Uterus (tissue), 4 donors: ENCODE results near the gene ATP9B. TPM values are rescaled to one million over a fixed set of nuclear protein-coding genes. Genes with fewer than 3 reads are reported as not detected.

Experiments
- DNase-seq, 2 donors: peaks; one replicate each; pipeline ENCODE4 v3.0.0-alpha.2; 2019 to 2020
- H3K27ac ChIP-seq, 2 donors: fragments of 200-600 bp; sonication (generic); 1 replicate in 1 of 2; 2 replicates in 1 of 2; pipeline ENCODE4 v1.5.1; 2016 to 2018
- H3K27me3 ChIP-seq, 2 donors: fragments of 200-600 bp; sonication (generic); one replicate each; pipeline ENCODE4 v1.5.1; 2018 to 2019; ENCODE audit warnings: control low read depth in 1 of 2
- H3K36me3 ChIP-seq, 2 donors: fragments of 200-600 bp; sonication (generic); one replicate each; pipeline ENCODE4 v1.5.1; 2019; ENCODE audit warnings: control low read depth in 1 of 2
- H3K4me1 ChIP-seq, 2 donors: fragments of 200-600 bp; sonication (generic); one replicate each; pipeline ENCODE4 v1.5.1; 2018 to 2019; ENCODE audit warnings: control low read depth in 1 of 2
- H3K4me3 ChIP-seq, 2 donors: fragments of 200-600 bp; sonication (generic); 1 replicate in 1 of 2; 2 replicates in 1 of 2; pipeline ENCODE4 v1.5.1; 2018 to 2019; ENCODE audit warnings: mild to moderate bottlenecking in 1 of 2
- H3K9me3 ChIP-seq, 2 donors: fragments of 200-600 bp; sonication (generic); one replicate each; pipeline ENCODE4 v1.5.1; 2019; ENCODE audit warnings: control low read depth in 1 of 2
- CTCF ChIP-seq, 4 experiments: fragments of 200-600 bp in 2 of 4; fragments of 450-650 bp in 2 of 4; sonication (generic) in 2 of 4; IDR thresholded peaks; one replicate each; pipeline ENCODE4 v1.5.1; 2016 to 2019; ENCODE audit warnings: antibody characterized with exemption in 4 of 4, mild to moderate bottlenecking in 2 of 4, moderate library complexity in 1 of 4
- POLR2A ChIP-seq, 2 donors: fragments of 450-650 bp; IDR thresholded peaks; one replicate each; pipeline ENCODE4 v1.6.1; 2016; ENCODE audit warnings: antibody characterized with exemption in 2 of 2, mild to moderate bottlenecking in 1 of 2, moderate library complexity in 1 of 2
- intact Hi-C: fragments of 100-400 bp; cut with DNase I; formaldehyde crosslinking; loops from one replicate; pipeline ENCODE4 v1.15.1; 2023; ENCODE audit warnings: low total_unique reads
- total RNA-seq, 4 donors: library from RNA; depleted of rRNA in 3 of 4; stranded (reverse); fragments of >200 nt in 3 of 4; gene quantifications; one replicate each; pipeline versions ENCODE4 v1.1.0 to v1.2.4, GENCODE V29; 2014 to 2023
- donor health status: DM: yes; HTN: yes; CAD: no.

The ATP9B gene
- total RNA-seq, 4 donors from 2014 or later: 18.2 to 111 (median 70.3) TPM

GRCh38 chr18:79064228-79064627 lies 5.0 kb upstream of the ATP9B start:
- no peak for DNase-seq
- H3K27me3 ChIP-seq: no peaks in the 10 kb centered on the region
- no peak overlapping the region for H3K4me3 ChIP-seq
- H3K27ac ChIP-seq: no peak overlapping the region
- H3K4me1 ChIP-seq: no peaks in the 10 kb centered on the region
- intact Hi-C loops: no loop called here
- no peaks in the 10 kb centered on the region for H3K36me3 ChIP-seq
- no peak for TF ChIP-seq CTCF (IDR thresholded peaks at IDR 0.05)
- TF ChIP-seq POLR2A (IDR thresholded peaks at IDR 0.05): no peak
- H3K9me3 ChIP-seq: no peaks in the 10 kb centered on the region

GRCh38 chr18:79065802-79066201 lies 3.4 kb upstream of the ATP9B start:
- no peaks in the 10 kb centered on the region for H3K4me1 ChIP-seq
- no peaks in the 10 kb centered on the region for H3K27me3 ChIP-seq
- DNase-seq: no peak
- no peak overlapping the region for H3K27ac ChIP-seq
- no peak overlapping the region for H3K4me3 ChIP-seq
- no peaks in the 10 kb centered on the region for H3K9me3 ChIP-seq
- no peaks in the 10 kb centered on the region for H3K36me3 ChIP-seq
- TF ChIP-seq CTCF (IDR thresholded peaks at IDR 0.05) (no peak), POLR2A (IDR thresholded peaks at IDR 0.05) (no peak)
- intact Hi-C loops: no loop called here

- DNase-seq: no peak
- H3K27ac ChIP-seq: no peak overlapping the region
- no peaks in the 10 kb centered on the region for H3K27me3 ChIP-seq
- TF ChIP-seq CTCF (IDR thresholded peaks at IDR 0.05): no peak
- TF ChIP-seq POLR2A (IDR thresholded peaks at IDR 0.05): no peak
- intact Hi-C loops: no loop called here
- H3K4me3 ChIP-seq: no peak overlapping the region
- no peaks in the 10 kb centered on the region for H3K9me3 ChIP-seq
- H3K4me1 ChIP-seq: no peaks in the 10 kb centered on the region
- no peaks in the 10 kb centered on the region for H3K36me3 ChIP-seq
These were observed 1.6 kb upstream of the ATP9B start for GRCh38 chr18:79067611-79068010.

GRCh38 chr18:79068341-79068936 lies 755 bp upstream of the ATP9B start:
- H3K9me3 ChIP-seq: no peaks in the 10 kb centered on the region
- no peaks in the 10 kb centered on the region for H3K4me1 ChIP-seq
- no peaks in the 10 kb centered on the region for H3K27me3 ChIP-seq
- peak overlapping the region; percentile 65 to 100 for H3K4me3 ChIP-seq
- DNase-seq: peak in 1 of 2 donors; percentile 17
- peak overlapping the region; percentile 73 to 94 for H3K27ac ChIP-seq
- no peak for TF ChIP-seq CTCF (IDR thresholded peaks at IDR 0.05)
- TF ChIP-seq POLR2A (IDR thresholded peaks at IDR 0.05): no peak
- intact Hi-C loops: no loop called here
- no peaks in the 10 kb centered on the region for H3K36me3 ChIP-seq

- Histone ChIP-seq H3K9me3 (no peaks in the 10 kb centered on the region), H3K4me1 (no peaks in the 10 kb centered on the region), H3K27me3 (no peaks in the 10 kb centered on the region), H3K27ac (peak overlapping the region; percentile 73 to 94), H3K4me3 (peak overlapping the region; percentile 65 to 100), H3K36me3 (no peaks in the 10 kb centered on the region)
- no peak for DNase-seq
- TF ChIP-seq CTCF (IDR thresholded peaks at IDR 0.05): no peak
- TF ChIP-seq POLR2A (IDR thresholded peaks at IDR 0.05): no peak
- intact Hi-C loops: no loop called here
These were observed 540 bp downstream of the ATP9B start for GRCh38 chr18:79069717-79070151.
